ENCODE results near the gene HNRNPUL1.

The HNRNPUL1 gene

DNA sequence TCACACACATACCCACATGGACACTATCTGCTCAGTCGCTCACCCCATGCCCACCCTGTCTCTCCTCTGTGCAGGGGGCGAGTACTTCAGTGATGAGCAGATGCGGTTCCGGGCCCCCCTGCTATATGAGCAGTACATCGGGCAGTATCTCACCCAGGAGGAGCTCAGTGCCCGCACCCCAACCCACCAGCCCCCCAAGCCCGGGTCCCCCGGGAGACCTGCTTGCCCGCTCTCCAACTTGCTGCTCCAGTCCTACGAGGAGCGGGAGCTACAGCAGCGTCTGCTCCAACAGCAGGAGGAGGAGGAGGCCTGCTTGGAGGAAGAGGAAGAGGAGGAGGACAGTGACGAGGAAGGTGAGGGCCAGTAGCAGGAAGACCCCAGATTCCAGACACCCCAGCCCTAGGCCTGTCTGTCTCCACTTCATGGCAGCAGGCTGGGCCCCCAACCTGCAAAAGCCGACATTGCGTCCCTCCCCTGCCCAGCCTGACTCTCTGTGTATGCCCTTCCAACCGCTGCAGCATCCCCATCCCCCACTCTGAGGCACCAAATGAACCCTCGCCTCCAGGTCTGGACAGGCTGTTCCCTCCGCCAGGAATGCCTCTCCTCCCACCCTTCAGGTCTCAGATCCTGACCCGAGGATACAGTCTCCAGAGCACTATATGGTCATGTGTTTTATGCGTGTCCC is 55.5 kb downstream of the HNRNPUL1 start:
- DNase-seq (ENCODE audit: low read depth) = no peak
- TF ChIP-seq, protein P1, sequence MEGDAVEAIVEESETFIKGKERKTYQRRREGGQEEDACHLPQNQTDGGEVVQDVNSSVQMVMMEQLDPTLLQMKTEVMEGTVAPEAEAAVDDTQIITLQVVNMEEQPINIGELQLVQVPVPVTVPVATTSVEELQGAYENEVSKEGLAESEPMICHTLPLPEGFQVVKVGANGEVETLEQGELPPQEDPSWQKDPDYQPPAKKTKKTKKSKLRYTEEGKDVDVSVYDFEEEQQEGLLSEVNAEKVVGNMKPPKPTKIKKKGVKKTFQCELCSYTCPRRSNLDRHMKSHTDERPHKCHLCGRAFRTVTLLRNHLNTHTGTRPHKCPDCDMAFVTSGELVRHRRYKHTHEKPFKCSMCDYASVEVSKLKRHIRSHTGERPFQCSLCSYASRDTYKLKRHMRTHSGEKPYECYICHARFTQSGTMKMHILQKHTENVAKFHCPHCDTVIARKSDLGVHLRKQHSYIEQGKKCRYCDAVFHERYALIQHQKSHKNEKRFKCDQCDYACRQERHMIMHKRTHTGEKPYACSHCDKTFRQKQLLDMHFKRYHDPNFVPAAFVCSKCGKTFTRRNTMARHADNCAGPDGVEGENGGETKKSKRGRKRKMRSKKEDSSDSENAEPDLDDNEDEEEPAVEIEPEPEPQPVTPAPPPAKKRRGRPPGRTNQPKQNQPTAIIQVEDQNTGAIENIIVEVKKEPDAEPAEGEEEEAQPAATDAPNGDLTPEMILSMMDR (conservative IDR thresholded peaks at IDR 0.05; ENCODE audit: low read depth, low read length) = no peak
- H3K4me3 ChIP-seq (ENCODE audit: low read length) = no peak overlapping the region

GRCh38 chr19:41320185-41320518 is 56.0 kb downstream of the HNRNPUL1 start:
- TF ChIP-seq, protein P1 (conservative IDR thresholded peaks at IDR 0.05; ENCODE audit: low read depth, low read length) = no peak
- DNase-seq (ENCODE audit: low read depth) = no peak
- H3K4me3 ChIP-seq (ENCODE audit: low read length) = no peak overlapping the region

- H3K4me3 ChIP-seq (ENCODE audit: low read length) = no peak overlapping the region
- no peak for DNase-seq (ENCODE audit: low read depth)
- TF ChIP-seq, protein P1 (conservative IDR thresholded peaks at IDR 0.05; ENCODE audit: low read depth, low read length) = no peak
Observed at GRCh38 chr19:41320568-41320967, 56.4 kb downstream of the HNRNPUL1 start.

DNA sequence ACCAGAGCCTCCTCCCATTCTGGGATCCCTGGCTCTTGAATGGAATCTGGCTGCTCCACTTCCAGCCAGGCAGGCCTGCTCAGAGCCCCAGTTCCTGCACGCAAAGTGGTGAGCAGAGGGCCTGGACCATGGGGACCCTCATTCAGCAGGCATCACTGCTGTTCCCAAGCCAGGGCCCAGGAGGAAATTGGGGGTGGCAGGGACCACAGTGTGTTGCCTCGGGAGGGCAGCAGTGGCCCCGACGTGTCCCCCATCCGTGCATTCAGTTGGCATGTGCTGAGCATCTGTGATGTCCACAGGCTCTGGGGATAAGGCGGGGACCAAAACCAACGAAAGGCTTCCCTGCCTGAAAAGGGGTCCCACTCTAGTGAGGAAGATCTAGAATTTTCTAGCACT is 57.0 kb downstream of the HNRNPUL1 start:
- no peak overlapping the region for H3K4me3 ChIP-seq (ENCODE audit: low read length)
- DNase-seq (ENCODE audit: low read depth) = no peak
- TF ChIP-seq, protein P1 (conservative IDR thresholded peaks at IDR 0.05; ENCODE audit: low read depth, low read length) = no peak

DNA sequence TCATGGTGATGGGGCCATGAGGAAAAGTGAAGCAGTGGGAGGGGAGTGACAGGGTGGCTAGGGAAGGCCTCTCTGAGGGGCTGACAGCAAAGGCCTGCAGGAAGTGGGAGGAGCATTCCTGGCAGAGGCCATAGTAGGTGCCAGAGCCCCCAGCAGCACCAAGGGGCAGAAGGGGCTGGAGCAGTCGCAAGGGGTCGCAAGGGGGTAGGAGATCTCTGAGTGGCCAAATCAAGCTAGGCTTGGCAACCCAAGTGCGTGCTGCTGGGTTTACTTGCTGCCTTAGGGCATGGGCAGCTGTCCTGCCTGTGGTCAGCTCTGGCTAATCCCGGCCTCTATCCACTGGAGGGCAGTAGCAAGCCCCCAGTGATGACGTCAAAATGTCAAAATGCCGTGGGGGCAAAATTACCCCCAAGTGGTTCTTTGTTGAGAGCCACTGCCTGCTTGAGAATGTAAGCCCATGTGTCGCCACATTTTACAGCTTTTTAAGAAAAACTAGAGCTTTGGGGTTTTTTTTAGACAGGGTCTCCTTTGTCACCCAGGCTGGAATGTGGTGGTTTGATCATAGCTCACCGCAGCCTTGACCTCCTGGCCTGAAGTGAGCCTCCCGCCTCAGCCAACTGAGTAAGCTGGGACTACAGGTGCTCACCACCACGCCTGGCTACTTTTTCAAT is 57.6 kb downstream of the HNRNPUL1 start:
- DNase-seq (ENCODE audit: low read depth) = no peak
- TF ChIP-seq, protein P1 (conservative IDR thresholded peaks at IDR 0.05; ENCODE audit: low read depth, low read length) = peak; percentile 83
- H3K4me3 ChIP-seq (ENCODE audit: low read length) = no peak overlapping the region

DNA sequence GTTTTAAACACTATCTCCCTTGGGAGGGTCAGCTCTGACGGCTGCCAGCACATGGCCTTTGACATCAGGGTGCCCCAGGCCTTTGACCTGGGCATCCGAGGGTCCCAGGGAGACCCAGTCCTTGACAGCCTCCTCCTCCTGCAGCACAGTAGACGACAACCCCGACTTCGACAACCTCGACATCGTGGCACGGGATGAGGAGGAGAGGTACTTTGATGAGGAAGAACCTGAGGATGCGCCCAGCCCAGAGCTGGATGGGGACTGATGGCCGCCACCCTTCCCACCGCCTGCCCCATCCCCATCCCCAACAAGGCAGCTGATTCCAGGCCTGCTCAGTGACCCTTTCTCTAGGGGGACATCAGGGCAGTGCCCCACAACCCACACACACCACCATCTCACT is 58.3 kb downstream of the HNRNPUL1 start:
- TF ChIP-seq, protein P1 (conservative IDR thresholded peaks at IDR 0.05; ENCODE audit: low read depth, low read length) = no peak
- no peak for DNase-seq (ENCODE audit: low read depth)
- no peak overlapping the region for H3K4me3 ChIP-seq (ENCODE audit: low read length)

GRCh38 chr19:41323023-41323422 is 58.9 kb downstream of the HNRNPUL1 start:
- TF ChIP-seq, protein P1 (conservative IDR thresholded peaks at IDR 0.05; ENCODE audit: low read depth, low read length) = no peak
- no peak overlapping the region for H3K4me3 ChIP-seq (ENCODE audit: low read length)
- no peak for DNase-seq (ENCODE audit: low read depth)

Measured in retinal pigment epithelial cell (primary cell).